Measurements from ENCODE around the gene CCDC40. TPM values are rescaled to one million over a fixed set of nuclear protein-coding genes. Genes with fewer than 3 reads are reported as not detected.

The CCDC40 gene
- polyA plus RNA-seq, 4 donors: 0.45 to 3.8 (median 1.0) TPM

Other genes with a start within 250 kb of the CCDC40 start
- 1 to 10 TPM; 2.7 to 10.0 (median 5.3) TPM for gene CBX8, start 239.6 kb upstream of the CCDC40 start, polyA plus RNA-seq
- 10 to 100 TPM in 2 of 4 donors, 1 to 10 TPM in 2; 5.4 to 50.4 (median 10.7) TPM for gene CBX4, start 197.2 kb upstream of the CCDC40 start, polyA plus RNA-seq
- 10 to 100 TPM in 2 of 4 donors, 1 to 10 TPM in 2; 1.6 to 30.6 (median 15.2) TPM for gene TBC1D16, start 770 bp upstream of the CCDC40 start, polyA plus RNA-seq
- 10 to 100 TPM; 13.2 to 64.4 (median 21.3) TPM for gene GAA, start 64.9 kb downstream of the CCDC40 start, polyA plus RNA-seq
- 10 to 100 TPM; 47.2 to 88.2 (median 67.3) TPM for gene EIF4A3, start 110.5 kb downstream of the CCDC40 start, polyA plus RNA-seq
- 1 to 10 TPM in 3 of 4 donors, under 1 TPM in 1; 0.81 to 3.1 (median 1.5) TPM for gene CARD14, start 133.4 kb downstream of the CCDC40 start, polyA plus RNA-seq
- gene SGSH, start 183.7 kb downstream of the CCDC40 start, polyA plus RNA-seq: 10 to 100 TPM; 24.4 to 60.1 (median 34.5) TPM
- gene SLC26A11, start 183.8 kb downstream of the CCDC40 start, polyA plus RNA-seq: 10 to 100 TPM in 1 of 4 donors, 1 to 10 TPM in 3; 7.3 to 63.2 (median 8.4) TPM
- 10 to 100 TPM; 35.4 to 71.4 (median 53.0) TPM for gene RNF213, start 224.2 kb downstream of the CCDC40 start, polyA plus RNA-seq

Measured in small intestine (tissue), 4 donors.